H1 (cell line): Measurements from ENCODE around the gene GP9. TPM values are rescaled to one million over a fixed set of nuclear protein-coding genes. Genes with fewer than 3 reads are reported as not detected.
A peak's percentile ranks its signal among the peaks of the same experiment; 100 is the strongest.

Source experiments
- CTCF ChIA-PET: fragments of 300-600 bp; sonication (Branson Sonifier 250); formaldehyde crosslinking; loops from one replicate; lab custom pipeline; 2021; ENCODE audit not compliant: partially characterized antibody; lab: Charles Lee
- POLR2A ChIA-PET: fragments of 300-600 bp; sonication (Branson Sonifier 250); formaldehyde crosslinking; loops from one replicate; lab custom pipeline; 2021; ENCODE audit warnings: inconsistent platforms; ENCODE audit not compliant: partially characterized antibody; lab: Charles Lee
- DNase-seq, 2 experiments: peaks; one replicate each; pipeline versions ENCODE4 v3.0.0 to v3.0.0-alpha.2; 2010 to 2022; ENCODE audit warnings: low spot score in 2 of 2, low read depth in 1 of 2, mixed read lengths in 1 of 2
- FAIRE-seq: peaks from 2 replicates; lab custom pipeline; 2011; peaks lifted over from hg19 to GRCh38; lab: Jason Lieb, UNC
- H2AFZ ChIP-seq: 2 replicates; pipeline ENCODE4 v1.8.1; 2012; ENCODE audit warnings: low read length, inconsistent platforms
- H2AK5ac ChIP-seq: 2 replicates; pipeline ENCODE4 v1.6.1; 2013; ENCODE audit warnings: low read depth, low read length
- H2BK120ac ChIP-seq: replicated peaks from 2 replicates; pipeline ENCODE3; 2013; ENCODE audit warnings: low read depth, low read length, inconsistent platforms
- H2BK12ac ChIP-seq: 2 replicates; pipeline ENCODE4 v1.6.1; 2013; ENCODE audit warnings: low read depth, low read length
- H2BK15ac ChIP-seq: 2 replicates; pipeline ENCODE4 v1.6.1; 2013; ENCODE audit warnings: low read length
- H2BK20ac ChIP-seq: 2 replicates; pipeline ENCODE4 v1.6.1; 2013; ENCODE audit warnings: low read length
- H2BK5ac ChIP-seq: 2 replicates; pipeline ENCODE4 v1.6.1; 2013; ENCODE audit warnings: low read depth, low read length
- H3K14ac ChIP-seq: 2 replicates; pipeline ENCODE4 v1.6.1; 2013; ENCODE audit warnings: inconsistent platforms; ENCODE audit not compliant: insufficient read length
- H3K18ac ChIP-seq: 2 replicates; pipeline ENCODE4 v1.6.1; 2013; ENCODE audit warnings: low read length; ENCODE audit errors: extremely low read depth
- H3K23ac ChIP-seq: 2 replicates; pipeline ENCODE4 v1.6.1; 2013; ENCODE audit warnings: inconsistent platforms; ENCODE audit not compliant: insufficient read length
- H3K23me2 ChIP-seq: 2 replicates; pipeline ENCODE4 v1.6.1; 2013; ENCODE audit warnings: low read depth, low read length
- H3K27ac ChIP-seq: 2 replicates; pipeline ENCODE4 v1.6.1; 2011; ENCODE audit warnings: low read depth, low read length, inconsistent platforms
- H3K27me3 ChIP-seq, 4 experiments: replicated peaks in 1 of 4; 1 replicate in 1 of 4; 2 replicates in 3 of 4; pipeline versions ENCODE4 v1.6.1 to v1.8.1; 2011 to 2013; ENCODE audit warnings: low read length in 3 of 4, mild to moderate bottlenecking in 3 of 4, inconsistent platforms in 2 of 4, mixed read lengths in 2 of 4, moderate library complexity in 1 of 4; ENCODE audit not compliant: control insufficient read depth in 3 of 4, insufficient read depth in 3 of 4; ENCODE audit errors: extremely low read depth in 1 of 4
- H3K36me3 ChIP-seq, 4 experiments: 2 replicates each; pipeline versions ENCODE4 v1.6.1 to v1.8.1; 2011 to 2013; ENCODE audit warnings: mild to moderate bottlenecking in 4 of 4, low read length in 3 of 4, moderate library complexity in 2 of 4, control low read depth in 1 of 4, inconsistent platforms in 1 of 4; ENCODE audit not compliant: insufficient read depth in 4 of 4, control insufficient read depth in 2 of 4
- H3K4ac ChIP-seq: replicated peaks from 2 replicates; pipeline ENCODE3; 2013; ENCODE audit warnings: low read length, low read depth, mixed read lengths, inconsistent platforms; ENCODE audit not compliant: insufficient read length
- H3K4me1 ChIP-seq, 4 experiments: replicated peaks in 1 of 4; 1 replicate in 1 of 4; 2 replicates in 3 of 4; pipeline versions ENCODE4 v1.6.1 to v1.8.1; 2011 to 2013; ENCODE audit warnings: low read length in 3 of 4, inconsistent platforms in 2 of 4, mixed read lengths in 1 of 4; ENCODE audit not compliant: insufficient read depth in 4 of 4, control insufficient read depth in 3 of 4
- H3K4me2 ChIP-seq, 2 experiments: 2 replicates each; pipeline versions ENCODE4 v1.6.1 to v1.8.1; 2011 to 2013; ENCODE audit warnings: low read depth in 2 of 2, low read length in 2 of 2, control low read depth in 1 of 2, inconsistent platforms in 1 of 2, mild to moderate bottlenecking in 1 of 2; ENCODE audit not compliant: insufficient read depth in 1 of 2
- H3K4me3 ChIP-seq, 4 experiments: fragments of 200-600, 300-600 bp in 1 of 4; sonication (generic), shearing (Covaris generic), sonication (Bioruptor Twin) in 1 of 4; 2 replicates each; pipeline versions ENCODE4 v1.5.1 to v1.8.1; 2011 to 2016; ENCODE audit warnings: low read length in 4 of 4, low read depth in 3 of 4, control low read depth in 2 of 4, inconsistent platforms in 2 of 4, mild to moderate bottlenecking in 2 of 4, mixed read lengths in 1 of 4, moderate library complexity in 1 of 4; ENCODE audit not compliant: insufficient read depth in 2 of 4; ENCODE audit errors: extremely low read depth in 1 of 4
- H3K56ac ChIP-seq: replicated peaks from 2 replicates; pipeline ENCODE3; 2013; ENCODE audit warnings: low read depth, mild to moderate bottlenecking, mixed read lengths, low read length, inconsistent platforms; ENCODE audit not compliant: insufficient read length
- H3K79me1 ChIP-seq: 2 replicates; pipeline ENCODE4 v1.6.1; 2013; ENCODE audit warnings: low read depth, low read length, control low read depth
- H3K79me2 ChIP-seq, 2 experiments: 2 replicates each; pipeline versions ENCODE4 v1.6.1 to v1.8.1; 2012 to 2013; ENCODE audit warnings: low read length in 2 of 2, mild to moderate bottlenecking in 2 of 2, inconsistent platforms in 1 of 2; ENCODE audit not compliant: insufficient read depth in 2 of 2, control insufficient read depth in 1 of 2
- H3K9ac ChIP-seq, 4 experiments: replicated peaks in 1 of 4; 1 replicate in 1 of 4; 2 replicates in 3 of 4; pipeline versions ENCODE4 v1.6.1 to v1.8.1; 2011 to 2013; ENCODE audit warnings: low read depth in 3 of 4, low read length in 3 of 4, control low read depth in 2 of 4, mild to moderate bottlenecking in 2 of 4, moderate library complexity in 2 of 4, inconsistent platforms in 1 of 4; ENCODE audit errors: extremely low read depth in 1 of 4
- H3K9me3 ChIP-seq, 2 experiments: 2 replicates each; pipeline versions ENCODE4 v1.6.1 to v1.8.1; 2012 to 2013; ENCODE audit warnings: mild to moderate bottlenecking in 2 of 2, moderate library complexity in 2 of 2, control low read depth in 1 of 2, inconsistent platforms in 1 of 2, low read depth in 1 of 2, low read length in 1 of 2, mixed read lengths in 1 of 2; ENCODE audit not compliant: insufficient read depth in 2 of 2
- H4K20me1 ChIP-seq, 2 experiments: replicated peaks in 1 of 2; 2 replicates each; pipeline versions ENCODE3 to v1.8.1; 2011 to 2013; ENCODE audit warnings: inconsistent platforms in 2 of 2, low read length in 2 of 2, mild to moderate bottlenecking in 1 of 2; ENCODE audit not compliant: insufficient read depth in 2 of 2, control insufficient read depth in 1 of 2
- H4K5ac ChIP-seq: 2 replicates; pipeline ENCODE4 v1.6.1; 2013; ENCODE audit warnings: low read length, low read depth, mixed read lengths, inconsistent platforms; ENCODE audit not compliant: insufficient read length
- H4K8ac ChIP-seq: 2 replicates; pipeline ENCODE4 v1.8.0; 2013; ENCODE audit warnings: mild to moderate bottlenecking, moderate library complexity, low read length, inconsistent platforms; ENCODE audit not compliant: insufficient read depth; ENCODE audit errors: extremely low read depth
- H4K91ac ChIP-seq: replicated peaks from 2 replicates; pipeline ENCODE3; 2013; ENCODE audit warnings: low read length, mixed read lengths, inconsistent platforms; ENCODE audit not compliant: insufficient read length
- JUND ChIP-seq: IDR thresholded peaks from 2 replicates; pipeline ENCODE4 v1.6.1; 2011; ENCODE audit warnings: mild to moderate bottlenecking, improper control_type of control experiment, low read length
- KDM1A ChIP-seq: fragments of 200-600, 300-600 bp; sonication (generic); IDR thresholded peaks from 2 replicates; pipeline ENCODE4 v1.7.1; 2016; ENCODE audit warnings: mild to moderate bottlenecking, low read length, borderline replicate concordance
- WGBS, 2 experiments: shearing (Covaris generic) in 1 of 2; methylation state at CpG; one replicate each; pipeline versions ENCODE4 v1.1.6 to v1.1.7; 2013 to 2015; ENCODE audit warnings: low lambda C conversion rate in 2 of 2, mixed read lengths in 2 of 2, inconsistent platforms in 1 of 2, low coverage in 1 of 2, missing lambda C conversion rate in 1 of 2; ENCODE audit not compliant: insufficient replicate concordance in 2 of 2, insufficient coverage in 1 of 2, insufficient read length in 1 of 2; ENCODE audit errors: extremely low coverage in 1 of 2, missing lambda C conversion rate in 1 of 2; 5-methylcytosine and 5-hydroxymethylcytosine counted together
- polyA plus RNA-seq, 7 experiments: library from polyadenylated mRNA; depleted of rRNA in 3 of 7; stranded (reverse) in 5 of 7; unstranded in 2 of 7; fragments of >200 nt in 5 of 7; fragments of 200-250 nt in 2 of 7; gene quantifications; 1 replicate in 5 of 7; 2 replicates in 1 of 7; 4 replicates in 1 of 7; pipeline versions ENCODE4 v1.2.1 to v1.2.3, GENCODE V29; 2011 to 2013; ENCODE audit warnings: missing spikeins in 2 of 7, mixed read lengths in 2 of 7
- total RNA-seq: library from RNA; stranded (reverse); fragmentation: NEBNext Ultra II Directional; extraction: Animal tissue kit (Norgen Biotek cat#: 25700); gene quantifications from 2 replicates; pipeline ENCODE4 v1.2.1, GENCODE V29; 2021

The GP9 gene
- total and polyA plus RNA-seq, 2 of the 8 experiments (the other 6 are each of a cell fraction or from before 2014, with no cell fraction given) = not detected

GRCh38 chr3:129040039-129040336 lies 20.6 kb upstream of the GP9 start:
- H3K4me2 ChIP-seq = no peak overlapping the region
- H2AFZ ChIP-seq = no peak overlapping the region
- no peak overlapping the region for H2BK12ac ChIP-seq
- H3K9me3 ChIP-seq = no peaks in the 10 kb centered on the region
- TF ChIP-seq JUND (no peak), KDM1A (no peak)
- no peaks in the 10 kb centered on the region for H3K79me1 ChIP-seq
- no peaks in the 10 kb centered on the region for H3K36me3 ChIP-seq
- H3K56ac ChIP-seq = no peak overlapping the region
- DNase-seq (no peak), FAIRE-seq (no peak)
- no peak overlapping the region for H3K14ac ChIP-seq
- H3K23ac ChIP-seq = no peak overlapping the region
- H2BK20ac ChIP-seq = 0 out of 2 replicates have a peak overlapping the region, but pooled peaks have one; percentile 18
- H2BK5ac ChIP-seq = no peak overlapping the region
- no peak overlapping the region for H3K4ac ChIP-seq
- peaks cover 2 to 15% (median 5%) of the 10 kb centered on the region in 4 experiments; a peak in 6 of 7 replicates for H3K4me1 ChIP-seq
- H4K8ac ChIP-seq = peak overlapping the region; percentile 43; the same call in 1 of the 2 replicates
- H4K91ac ChIP-seq = no peak overlapping the region
- no peaks in the 10 kb centered on the region for H3K79me2 ChIP-seq
- H3K18ac ChIP-seq = no peak overlapping the region
- POLR2A ChIA-PET = no interaction called here
- H3K27ac ChIP-seq = no peak overlapping the region
- no peaks in the 10 kb centered on the region; a peak in 1 of 7 replicates for H3K27me3 ChIP-seq
- H2BK120ac ChIP-seq = no peak overlapping the region
- H4K20me1 ChIP-seq = no peaks in the 10 kb centered on the region
- H3K9ac ChIP-seq = no peak overlapping the region
- 0 out of 2 replicates have a peak overlapping the region, but pooled peaks have one; percentile 24 for H2AK5ac ChIP-seq
- no peaks in the 10 kb centered on the region for H3K23me2 ChIP-seq
- no peak overlapping the region for H4K5ac ChIP-seq
- no peak overlapping the region for H2BK15ac ChIP-seq
- CTCF ChIA-PET = interaction anchor here (0.7 to 8.4 kb wide), 5 partner anchors 13 to 69 kb away, joined by 3 to 84 read pairs (median 3); no protein-coding TSS in a partner anchor
- H3K4me3 ChIP-seq = no peak overlapping the region
- 87% methylated on average over 3 of the region's 3 CpGs; no CpG with 5 or more reads in 1 of the 2 experiments for WGBS, 2 experiments
